HEK293 (cell line): Measurements from ENCODE around the gene PLAAT4.

Experiments used
- CTCF ChIP-seq: fragments of 450-650 bp; formaldehyde crosslinking; IDR thresholded peaks from 2 replicates; pipeline ENCODE4 v1.5.1; 2016; ENCODE audit warnings: missing biosample characterization, missing genetic modification characterization
- FEZF1 ChIP-seq: fragments of 450-650 bp; formaldehyde crosslinking; IDR thresholded peaks from 2 replicates; pipeline ENCODE4 v1.5.1; 2016; ENCODE audit warnings: missing biosample characterization, missing genetic modification characterization
- HOXA7 ChIP-seq: sonication (generic); formaldehyde crosslinking; IDR thresholded peaks from 2 replicates; pipeline ENCODE4 v1.8.1; 2022; ENCODE audit warnings: missing genetic modification reagents, borderline replicate concordance
- PRDM6 ChIP-seq: fragments of 450-650 bp; formaldehyde crosslinking; IDR thresholded peaks from 2 replicates; pipeline ENCODE4 v1.5.1; 2017; ENCODE audit warnings: missing biosample characterization, missing genetic modification characterization
- ZBTB44 ChIP-seq: fragments of 450-650 bp; IDR thresholded peaks from 2 replicates; pipeline ENCODE4 v1.5.1; 2018; ENCODE audit warnings: missing biosample characterization, mild to moderate bottlenecking, missing genetic modification characterization
- ZNF23 ChIP-seq: fragments of 450-650 bp; formaldehyde crosslinking; IDR thresholded peaks from 2 replicates; pipeline ENCODE4 v1.5.1; 2016; ENCODE audit warnings: missing biosample characterization, missing genetic modification characterization, borderline replicate concordance
- ZNF394 ChIP-seq: fragments of 450-650 bp; formaldehyde crosslinking; IDR thresholded peaks from 2 replicates; pipeline ENCODE4 v1.5.1; 2016; ENCODE audit warnings: missing biosample characterization, missing genetic modification characterization, mild to moderate bottlenecking, moderate library complexity, borderline replicate concordance
- ZNF449 ChIP-seq: fragments of 450-650 bp; formaldehyde crosslinking; IDR thresholded peaks from 2 replicates; pipeline ENCODE4 v1.5.1; 2017; ENCODE audit warnings: missing biosample characterization, mild to moderate bottlenecking, missing genetic modification characterization, moderate library complexity
- ZNF521 ChIP-seq: fragments of 450-650 bp; formaldehyde crosslinking; IDR thresholded peaks from 2 replicates; pipeline ENCODE4 v1.5.1; 2017; ENCODE audit warnings: missing biosample characterization, mild to moderate bottlenecking, missing genetic modification characterization
- ZNF530 ChIP-seq: fragments of 450-650 bp; formaldehyde crosslinking; IDR thresholded peaks from 2 replicates; pipeline ENCODE4 v1.5.1; 2016; ENCODE audit warnings: low read depth, missing biosample characterization, missing genetic modification characterization
- ZNF596 ChIP-seq: fragments of 450-650 bp; IDR thresholded peaks from 2 replicates; pipeline ENCODE4 v1.5.0; 2018; ENCODE audit warnings: missing biosample characterization, mild to moderate bottlenecking, missing genetic modification characterization, moderate library complexity
- ZNF639 ChIP-seq: fragments of 450-650 bp; formaldehyde crosslinking; IDR thresholded peaks from 2 replicates; pipeline ENCODE4 v1.5.1; 2016; ENCODE audit warnings: missing biosample characterization, missing genetic modification characterization
- ZNF776 ChIP-seq: fragments of 450-650 bp; formaldehyde crosslinking; IDR thresholded peaks from 2 replicates; pipeline ENCODE4 v1.5.0; 2017; ENCODE audit warnings: missing biosample characterization, missing genetic modification characterization, borderline replicate concordance
- ZNF837 ChIP-seq: fragments of 450-650 bp; formaldehyde crosslinking; IDR thresholded peaks from 2 replicates; pipeline ENCODE4 v1.5.1; 2016; ENCODE audit warnings: missing biosample characterization, missing genetic modification characterization

- TF ChIP-seq ZNF596 (tag by site-specific recombination) (no peak), ZBTB44 (no peak), ZNF449 (tag by site-specific recombination) (no peak), ZNF530 (tag by site-specific recombination) (no peak), ZNF639 (tag by site-specific recombination) (no peak), PRDM6 (no peak), CTCF (tag by site-specific recombination) (no peak), ZNF521 (no peak), ZNF23 (tag by site-specific recombination) (no peak), ZNF394 (tag by site-specific recombination) (no peak), ZNF837 (tag by site-specific recombination) (no peak), ZNF776 (tag by site-specific recombination) (no peak), HOXA7 (CRISPR knock-in tag) (no peak), FEZF1 (tag by site-specific recombination) (no peak)
Measured at GRCh38 chr11:63556404-63557013, 19.9 kb downstream of the PLAAT4 start.
